GM18505 (cell line): ENCODE measurements around the gene SBNO1.
"Not testable (repeated sequence)": the region's sequence is repeated elsewhere in the genome, so short reads cannot be mapped to it uniquely, and the experiment has no call there.

ENCODE experiments used
- ATAC-seq: cut with Tn5 transposase; IDR thresholded peaks from one replicate; pipeline ENCODE4 v1.9.1; 2021; ENCODE audit not compliant: unreplicated experiment
- POLR2A ChIP-seq: IDR thresholded peaks from 4 replicates; pipeline ENCODE4 v1.6.1; 2011; ENCODE audit warnings: borderline replicate concordance; ENCODE audit not compliant: insufficient read depth, insufficient read length; ENCODE audit errors: extremely low read depth

SBNO1 gene

GRCh38 chr12:123265851-123266678, 98.6 kb downstream of the SBNO1 start:
- TF ChIP-seq POLR2A: no peak
- no peak for ATAC-seq

- ATAC-seq: no peak
Observed at GRCh38 chr12:123264642-123265041, 100.0 kb downstream of the SBNO1 start.

GRCh38 chr12:123263196-123263817, 101.3 kb downstream of the SBNO1 start:
- ATAC-seq: no peak
- TF ChIP-seq POLR2A: no peak

More at GRCh38 chr12:123264642-123265041, 100.0 kb downstream of the SBNO1 start:
- no peak for TF ChIP-seq POLR2A

- ATAC-seq: no peak
- no peak for TF ChIP-seq POLR2A
Observed at GRCh38 chr12:123261196-123261595, 103.5 kb downstream of the SBNO1 start.

- no peak for TF ChIP-seq POLR2A
- ATAC-seq: no peak
Observed at GRCh38 chr12:123260081-123260480, 104.6 kb downstream of the SBNO1 start.

GRCh38 chr12:123258593-123258992, 106.1 kb downstream of the SBNO1 start:
- no peak for TF ChIP-seq POLR2A
- no peak for ATAC-seq

- no peak for ATAC-seq
Observed at GRCh38 chr12:123254853-123255446, 109.7 kb downstream of the SBNO1 start.

GRCh38 chr12:123253641-123254459, 110.8 kb downstream of the SBNO1 start:
- no peak for ATAC-seq
- no peak for TF ChIP-seq POLR2A

More at GRCh38 chr12:123254853-123255446, 109.7 kb downstream of the SBNO1 start:
- no peak for TF ChIP-seq POLR2A

- ATAC-seq: not testable (repeated sequence)
Observed at GRCh38 chr12:123252365-123252764, 112.3 kb downstream of the SBNO1 start.

GRCh38 chr12:123251403-123252076, 113.1 kb downstream of the SBNO1 start:
- TF ChIP-seq POLR2A: no peak
- no peak for ATAC-seq

- no peak for TF ChIP-seq POLR2A
- ATAC-seq: no peak
Observed at GRCh38 chr12:123250471-123251383, 113.9 kb downstream of the SBNO1 start.

- ATAC-seq: not testable (repeated sequence)
Observed at GRCh38 chr12:123248996-123249741, 115.5 kb downstream of the SBNO1 start.

- not testable (repeated sequence) for ATAC-seq
Observed at GRCh38 chr12:123248129-123248528, 116.5 kb downstream of the SBNO1 start.
